ENCODE measurements around the gene KLF13. TPM values are rescaled to one million over a fixed set of nuclear protein-coding genes. Genes with fewer than 3 reads are reported as not detected.

The KLF13 gene
- total RNA-seq, 4 donors from 2014 or later: 49.7 to 67.5 (median 62.3) TPM

GRCh38 chr15:31325595-31326155 is 960 bp upstream of the KLF13 start:
- TF ChIP-seq CTCF (IDR thresholded peaks at IDR 0.05): no peak
- DNase-seq (ENCODE audit: low spot score) (no peak), ATAC-seq (ENCODE audit: low FRiP score) (peak; percentile 2)

GRCh38 chr15:31326875-31327668 is 437 bp downstream of the KLF13 start:
- no peak for TF ChIP-seq CTCF (IDR thresholded peaks at IDR 0.05)
- ATAC-seq (ENCODE audit: low FRiP score) (peak; percentile 57), DNase-seq (ENCODE audit: low spot score) (no peak)

- TF ChIP-seq CTCF (IDR thresholded peaks at IDR 0.05): no peak
- ATAC-seq (ENCODE audit: low FRiP score) (peak; percentile 4), DNase-seq (ENCODE audit: low spot score) (no peak)
Observed at GRCh38 chr15:31327669-31328427, 1.2 kb downstream of the KLF13 start.

GRCh38 chr15:31328428-31328968 is 1.9 kb downstream of the KLF13 start:
- DNase-seq (ENCODE audit: low spot score) (no peak), ATAC-seq (ENCODE audit: low FRiP score) (no peak)
- TF ChIP-seq CTCF (IDR thresholded peaks at IDR 0.05): no peak

GRCh38 chr15:31328969-31329639 is 2.5 kb downstream of the KLF13 start:
- TF ChIP-seq CTCF (IDR thresholded peaks at IDR 0.05): no peak
- DNase-seq (ENCODE audit: low spot score): no peak
- ATAC-seq (ENCODE audit: low FRiP score): no peak

GRCh38 chr15:31329640-31330010 is 3.0 kb downstream of the KLF13 start:
- ATAC-seq (ENCODE audit: low FRiP score) (no peak), DNase-seq (ENCODE audit: low spot score) (no peak)
- TF ChIP-seq CTCF (IDR thresholded peaks at IDR 0.05): no peak
